PC-3 (cell line): ENCODE results near the gene DHCR24.

ENCODE experiments used
- EZH2 ChIP-seq: fragments of 300-600 bp; sonication (generic); IDR thresholded peaks from one replicate; pipeline ENCODE4 v1.6.1; 2017; ENCODE audit warnings: antibody characterized with exemption, mild to moderate bottlenecking, low read length; ENCODE audit not compliant: unreplicated experiment
- TF ChIP-seq, protein P1 (sequence below): fragments of 300-600 bp; sonication (generic); conservative IDR thresholded peaks from 2 replicates; pipeline ENCODE4 v1.5.1; 2017; ENCODE audit warnings: antibody characterized with exemption, low read depth, mild to moderate bottlenecking, low read length

GRCh38 chr1:54861070-54861761, 25.8 kb downstream of the DHCR24 start:
- TF ChIP-seq, protein P1, sequence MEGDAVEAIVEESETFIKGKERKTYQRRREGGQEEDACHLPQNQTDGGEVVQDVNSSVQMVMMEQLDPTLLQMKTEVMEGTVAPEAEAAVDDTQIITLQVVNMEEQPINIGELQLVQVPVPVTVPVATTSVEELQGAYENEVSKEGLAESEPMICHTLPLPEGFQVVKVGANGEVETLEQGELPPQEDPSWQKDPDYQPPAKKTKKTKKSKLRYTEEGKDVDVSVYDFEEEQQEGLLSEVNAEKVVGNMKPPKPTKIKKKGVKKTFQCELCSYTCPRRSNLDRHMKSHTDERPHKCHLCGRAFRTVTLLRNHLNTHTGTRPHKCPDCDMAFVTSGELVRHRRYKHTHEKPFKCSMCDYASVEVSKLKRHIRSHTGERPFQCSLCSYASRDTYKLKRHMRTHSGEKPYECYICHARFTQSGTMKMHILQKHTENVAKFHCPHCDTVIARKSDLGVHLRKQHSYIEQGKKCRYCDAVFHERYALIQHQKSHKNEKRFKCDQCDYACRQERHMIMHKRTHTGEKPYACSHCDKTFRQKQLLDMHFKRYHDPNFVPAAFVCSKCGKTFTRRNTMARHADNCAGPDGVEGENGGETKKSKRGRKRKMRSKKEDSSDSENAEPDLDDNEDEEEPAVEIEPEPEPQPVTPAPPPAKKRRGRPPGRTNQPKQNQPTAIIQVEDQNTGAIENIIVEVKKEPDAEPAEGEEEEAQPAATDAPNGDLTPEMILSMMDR = no peak
- TF ChIP-seq EZH2 = no peak
